ENCODE measurements around the gene NDUFAB1. TPM values are rescaled to one million over a fixed set of nuclear protein-coding genes. Genes with fewer than 3 reads are reported as not detected.

The NDUFAB1 gene
- total RNA-seq, 2 experiments from 2014 or later, result 23.0 to 28.3 TPM

GRCh38 chr16:23537390-23537789 is 58.7 kb downstream of the NDUFAB1 start:
- DNase-seq (no peak), ATAC-seq (ENCODE audit: poor library complexity) (no peak)
- Histone ChIP-seq H3K9me3 (ENCODE audit: control insufficient read depth in 1 of 2, insufficient read depth in 1 of 2, low read length in 2 of 2) (no peaks in the 10 kb centered on the region), H3K4me1 (ENCODE audit: insufficient read depth, low read length) (no peaks in the 10 kb centered on the region), H3K36me3 (ENCODE audit: insufficient read depth, low read length) (peaks cover 45% of the 10 kb centered on the region), H3K4me3 (ENCODE audit: low read length) (no peak overlapping the region), H3K27ac (ENCODE audit: low read depth in 1 of 2, low read length in 2 of 2) (no peak overlapping the region), H3K27me3 (ENCODE audit: control insufficient read depth in 1 of 2, insufficient read depth in 2 of 2, low read length in 2 of 2) (no peaks in the 10 kb centered on the region)
- no peak overlapping the region for H3K27ac Mint-ChIP-seq
- H3K4me1 Mint-ChIP-seq (ENCODE audit: low read depth), result no peaks in the 10 kb centered on the region
- no peak overlapping the region for H3K4me3 Mint-ChIP-seq
- H3K36me3 Mint-ChIP-seq (ENCODE audit: low read depth), result peaks cover 78% of the 10 kb centered on the region
- intact Hi-C loops (cut with DNase I, micrococcal nuclease), result no loop called here
- POLR2A ChIA-PET, result no interaction called here
- no peaks in the 10 kb centered on the region for H3K9me3 Mint-ChIP-seq
- H3K27me3 Mint-ChIP-seq, result no peaks in the 10 kb centered on the region
- CTCF ChIA-PET, result no interaction called here
- TF ChIP-seq, protein P1, sequence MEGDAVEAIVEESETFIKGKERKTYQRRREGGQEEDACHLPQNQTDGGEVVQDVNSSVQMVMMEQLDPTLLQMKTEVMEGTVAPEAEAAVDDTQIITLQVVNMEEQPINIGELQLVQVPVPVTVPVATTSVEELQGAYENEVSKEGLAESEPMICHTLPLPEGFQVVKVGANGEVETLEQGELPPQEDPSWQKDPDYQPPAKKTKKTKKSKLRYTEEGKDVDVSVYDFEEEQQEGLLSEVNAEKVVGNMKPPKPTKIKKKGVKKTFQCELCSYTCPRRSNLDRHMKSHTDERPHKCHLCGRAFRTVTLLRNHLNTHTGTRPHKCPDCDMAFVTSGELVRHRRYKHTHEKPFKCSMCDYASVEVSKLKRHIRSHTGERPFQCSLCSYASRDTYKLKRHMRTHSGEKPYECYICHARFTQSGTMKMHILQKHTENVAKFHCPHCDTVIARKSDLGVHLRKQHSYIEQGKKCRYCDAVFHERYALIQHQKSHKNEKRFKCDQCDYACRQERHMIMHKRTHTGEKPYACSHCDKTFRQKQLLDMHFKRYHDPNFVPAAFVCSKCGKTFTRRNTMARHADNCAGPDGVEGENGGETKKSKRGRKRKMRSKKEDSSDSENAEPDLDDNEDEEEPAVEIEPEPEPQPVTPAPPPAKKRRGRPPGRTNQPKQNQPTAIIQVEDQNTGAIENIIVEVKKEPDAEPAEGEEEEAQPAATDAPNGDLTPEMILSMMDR (IDR thresholded peaks at IDR 0.05), result no peak

GRCh38 chr16:23535901-23536300 is 60.2 kb downstream of the NDUFAB1 start:
- Histone ChIP-seq H3K27ac (ENCODE audit: low read depth in 1 of 2, low read length in 2 of 2) (no peak overlapping the region), H3K27me3 (ENCODE audit: control insufficient read depth in 1 of 2, insufficient read depth in 2 of 2, low read length in 2 of 2) (no peaks in the 10 kb centered on the region), H3K4me3 (ENCODE audit: low read length) (no peak overlapping the region), H3K4me1 (ENCODE audit: insufficient read depth, low read length) (no peaks in the 10 kb centered on the region), H3K36me3 (ENCODE audit: insufficient read depth, low read length) (peaks cover 50% of the 10 kb centered on the region), H3K9me3 (ENCODE audit: control insufficient read depth in 1 of 2, insufficient read depth in 1 of 2, low read length in 2 of 2) (no peaks in the 10 kb centered on the region)
- H3K4me1 Mint-ChIP-seq (ENCODE audit: low read depth), result no peaks in the 10 kb centered on the region
- H3K36me3 Mint-ChIP-seq (ENCODE audit: low read depth), result peaks cover 75% of the 10 kb centered on the region
- POLR2A ChIA-PET, result no interaction called here
- no peak for ATAC-seq (ENCODE audit: poor library complexity)
- no peak overlapping the region for H3K4me3 Mint-ChIP-seq
- DNase-seq, result no peak
- intact Hi-C loops (cut with DNase I, micrococcal nuclease), result no loop called here
- CTCF ChIA-PET, result no interaction called here
- H3K9me3 Mint-ChIP-seq, result no peaks in the 10 kb centered on the region
- H3K27me3 Mint-ChIP-seq, result no peaks in the 10 kb centered on the region
- H3K27ac Mint-ChIP-seq, result no peak overlapping the region
- TF ChIP-seq, protein P1 (IDR thresholded peaks at IDR 0.05), result no peak

GRCh38 chr16:23534868-23535860 is 61.0 kb downstream of the NDUFAB1 start:
- ChIA-PET CTCF (no interaction called here), POLR2A (no interaction called here)
- Histone ChIP-seq H3K27me3 (ENCODE audit: control insufficient read depth in 1 of 2, insufficient read depth in 2 of 2, low read length in 2 of 2) (no peaks in the 10 kb centered on the region), H3K36me3 (ENCODE audit: insufficient read depth, low read length) (peaks cover 48% of the 10 kb centered on the region), H3K27ac (ENCODE audit: low read depth in 1 of 2, low read length in 2 of 2) (no peak overlapping the region), H3K4me1 (ENCODE audit: insufficient read depth, low read length) (no peaks in the 10 kb centered on the region), H3K4me3 (ENCODE audit: low read length) (no peak overlapping the region), H3K9me3 (ENCODE audit: control insufficient read depth in 1 of 2, insufficient read depth in 1 of 2, low read length in 2 of 2) (no peaks in the 10 kb centered on the region)
- TF ChIP-seq, protein P1 (IDR thresholded peaks at IDR 0.05), result no peak
- no peaks in the 10 kb centered on the region for H3K9me3 Mint-ChIP-seq
- intact Hi-C loops (cut with DNase I, micrococcal nuclease), result no loop called here
- no peak for ATAC-seq (ENCODE audit: poor library complexity)
- DNase-seq, result no peak
- H3K36me3 Mint-ChIP-seq (ENCODE audit: low read depth), result peaks cover 75% of the 10 kb centered on the region
- H3K4me3 Mint-ChIP-seq, result no peak overlapping the region
- H3K27me3 Mint-ChIP-seq, result no peaks in the 10 kb centered on the region
- no peaks in the 10 kb centered on the region for H3K4me1 Mint-ChIP-seq (ENCODE audit: low read depth)
- no peak overlapping the region for H3K27ac Mint-ChIP-seq

All from CD4-positive, alpha-beta T cell (primary cell).